HG03378 (cell line): ENCODE data around the gene ZNF451.

Experiments
- ATAC-seq: cut with Tn5 transposase; IDR thresholded peaks from one replicate; pipeline ENCODE4 v1.9.1; 2021; ENCODE audit warnings: mild to moderate bottlenecking, moderate library complexity; ENCODE audit not compliant: unreplicated experiment

The ZNF451 gene

GRCh38 chr6:57201718-57202117 lies 111.7 kb downstream of the ZNF451 start:
- ATAC-seq = no peak

- ATAC-seq = no peak
Observed at GRCh38 chr6:57205550-57206328, 115.8 kb downstream of the ZNF451 start.

- no peak for ATAC-seq
Observed at GRCh38 chr6:57207141-57207540, 117.2 kb downstream of the ZNF451 start.

- no peak for ATAC-seq
Observed at GRCh38 chr6:57207872-57208271, 117.9 kb downstream of the ZNF451 start.

- peak; percentile 43 for ATAC-seq
Observed at GRCh38 chr6:57209030-57209429, 119.0 kb downstream of the ZNF451 start.

GRCh38 chr6:57210060-57210459 lies 120.1 kb downstream of the ZNF451 start:
- ATAC-seq = no peak

GRCh38 chr6:57215260-57215659 lies 125.3 kb downstream of the ZNF451 start:
- ATAC-seq = no peak

GRCh38 chr6:57216235-57217101 lies 126.5 kb downstream of the ZNF451 start:
- no peak for ATAC-seq

- no peak for ATAC-seq
Observed at GRCh38 chr6:57217270-57217669, 127.3 kb downstream of the ZNF451 start.
